GM18909 (cell line): ENCODE data around the gene MPHOSPH10.
A peak's percentile ranks its signal among the peaks of the same experiment; 100 is the strongest.
"Not testable (repeated sequence)": the region's sequence is repeated elsewhere in the genome, so short reads cannot be mapped to it uniquely, and the experiment has no call there.

Source experiments
- ATAC-seq: cut with Tn5 transposase; IDR thresholded peaks from one replicate; pipeline ENCODE4 v1.9.1; 2021; ENCODE audit warnings: mild to moderate bottlenecking; ENCODE audit not compliant: unreplicated experiment, poor library complexity

Gene MPHOSPH10

DNA sequence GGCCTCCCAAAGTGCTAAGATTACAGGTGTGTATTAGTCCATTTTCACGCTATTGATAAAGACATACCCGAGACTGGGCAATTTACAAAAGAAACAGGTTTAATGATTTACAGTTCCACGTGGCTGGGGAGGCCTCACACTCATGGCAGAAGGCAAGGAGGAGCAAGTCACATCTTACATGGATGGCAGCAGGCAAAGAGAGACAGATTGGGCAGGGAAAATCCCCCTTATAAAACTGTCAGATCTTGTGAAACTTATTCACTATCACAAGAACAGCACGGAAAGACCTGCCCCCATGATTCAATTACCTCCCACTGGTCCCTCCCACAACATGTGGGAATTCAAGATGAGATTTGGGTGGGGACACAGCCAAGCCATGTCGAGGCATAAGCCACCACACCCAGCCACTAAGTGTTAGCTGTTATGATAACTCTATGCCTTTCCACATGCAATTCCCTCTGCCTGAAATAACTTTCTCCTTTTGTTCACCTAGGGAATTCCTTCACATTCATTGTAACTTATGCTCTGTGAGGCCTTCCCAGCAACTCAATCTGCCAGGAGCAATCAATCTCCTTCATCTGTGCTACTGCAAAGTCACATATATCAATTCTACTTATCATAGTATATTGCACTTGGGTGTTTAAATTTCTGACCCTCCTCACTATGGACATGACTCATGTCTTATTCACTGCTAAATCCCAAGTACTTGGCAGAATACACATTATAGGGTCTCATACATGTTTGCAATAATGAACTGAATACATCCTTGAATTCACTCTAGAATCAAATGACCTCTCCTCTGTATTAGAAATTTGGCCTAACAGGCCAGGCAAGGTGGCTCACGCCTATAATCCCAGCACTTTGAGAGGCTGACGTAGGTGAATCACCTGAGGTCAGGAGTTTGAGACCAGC, 7.8 kb upstream of the MPHOSPH10 start:
- no peak for ATAC-seq

DNA sequence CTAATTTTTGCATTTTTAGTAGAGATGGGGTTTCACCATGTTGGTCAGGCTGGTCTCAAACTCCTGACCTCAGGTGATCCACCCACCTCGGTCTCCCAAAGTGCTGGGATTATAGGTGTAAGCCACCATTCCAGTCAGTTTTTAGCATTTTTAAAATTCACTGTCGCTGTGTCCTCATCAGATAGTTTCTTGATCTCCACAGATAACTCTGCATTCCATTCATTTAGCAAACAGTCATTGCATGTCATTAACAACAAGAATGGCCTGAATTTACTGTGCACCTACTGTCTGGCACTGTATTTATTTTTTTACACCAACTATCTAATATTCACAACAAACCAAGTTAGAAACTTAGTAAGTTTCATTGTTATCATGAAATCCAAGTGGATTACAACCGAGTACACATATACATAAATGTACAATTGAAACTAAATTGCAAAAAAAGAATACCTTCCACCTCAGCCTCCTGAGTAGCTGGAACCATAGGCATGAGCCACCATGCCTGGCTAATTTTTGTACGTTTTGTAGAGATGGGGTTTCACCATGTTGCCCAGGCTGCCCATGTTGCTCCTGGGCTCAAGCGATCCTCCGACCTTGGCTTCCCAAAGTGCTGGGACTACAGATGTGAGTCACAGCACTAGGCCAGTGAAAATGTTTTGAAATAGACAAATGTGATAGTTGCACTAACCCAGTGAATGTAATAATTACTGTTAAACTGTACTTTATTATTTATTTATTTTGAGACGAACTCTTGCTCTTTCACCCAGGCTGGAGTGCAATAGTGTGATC, 4.7 kb upstream of the MPHOSPH10 start:
- no peak for ATAC-seq

DNA sequence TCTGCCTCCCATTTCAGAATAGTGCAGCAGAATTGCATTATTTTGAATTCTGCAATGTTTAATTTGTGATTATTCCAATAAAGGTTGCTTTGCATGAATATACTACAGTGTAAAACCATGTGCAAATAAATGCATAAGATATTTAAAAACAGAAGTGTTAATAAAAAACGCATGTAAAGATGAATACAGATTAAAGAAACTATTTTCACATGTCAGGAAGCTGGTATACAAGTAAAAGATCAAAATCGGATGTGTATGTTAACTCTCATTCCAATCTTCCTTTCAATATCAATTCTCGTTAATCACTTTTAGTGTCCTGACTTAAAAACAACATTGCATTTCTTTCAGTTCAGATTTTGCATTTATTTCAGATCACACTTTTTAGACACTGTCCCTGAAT, 3.5 kb upstream of the MPHOSPH10 start:
- ATAC-seq: no peak

DNA sequence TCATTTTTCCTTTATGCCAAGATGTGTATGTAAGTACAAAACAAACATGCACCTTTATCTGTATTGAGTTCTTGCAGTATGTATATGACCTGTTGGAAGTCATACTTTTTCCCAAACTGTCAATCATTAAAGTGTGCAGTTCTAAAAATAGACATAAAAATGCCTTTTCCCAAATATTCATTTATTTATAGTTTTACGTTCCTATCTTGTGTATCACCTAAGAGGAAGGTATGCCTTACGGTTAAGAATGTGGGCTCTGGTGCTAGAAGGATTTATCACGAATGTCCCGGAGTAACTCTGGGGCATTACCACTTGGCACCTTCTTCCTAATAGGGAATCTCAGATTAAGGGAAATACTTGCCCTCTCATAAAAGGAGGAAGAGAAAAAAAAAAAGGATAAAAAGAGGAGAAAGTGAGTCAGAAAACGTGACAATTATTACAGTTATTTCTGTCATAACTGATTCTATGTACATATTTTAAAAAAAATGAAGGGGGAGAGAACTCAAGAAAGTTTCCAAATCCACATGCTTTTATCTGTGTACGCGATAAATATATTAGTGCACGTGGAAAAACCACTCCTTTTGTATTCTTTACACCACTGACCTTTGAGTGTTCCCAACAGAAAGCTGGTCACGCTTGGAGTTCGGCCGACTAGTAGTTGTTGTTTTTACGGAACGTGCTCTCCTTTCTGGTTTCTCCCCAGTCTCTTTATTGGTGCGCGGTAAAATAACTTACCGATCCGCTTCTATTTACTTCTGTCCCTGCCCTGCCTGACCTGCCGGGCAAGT, 1.1 kb upstream of the MPHOSPH10 start:
- ATAC-seq: no peak

DNA sequence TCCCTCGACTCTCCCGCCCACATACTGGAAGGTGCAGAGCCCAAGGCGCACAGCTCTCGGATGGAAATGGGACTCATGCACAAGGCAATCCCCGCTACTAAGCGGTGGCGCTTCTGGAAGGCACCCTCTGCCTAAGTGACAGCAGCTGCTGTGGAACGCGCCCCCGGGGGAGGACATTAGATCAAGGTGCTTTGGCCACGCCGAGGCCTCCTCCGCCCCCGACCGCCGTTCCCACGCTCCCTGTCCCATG, 607 bp upstream of the MPHOSPH10 start:
- peak; percentile 47 for ATAC-seq

DNA sequence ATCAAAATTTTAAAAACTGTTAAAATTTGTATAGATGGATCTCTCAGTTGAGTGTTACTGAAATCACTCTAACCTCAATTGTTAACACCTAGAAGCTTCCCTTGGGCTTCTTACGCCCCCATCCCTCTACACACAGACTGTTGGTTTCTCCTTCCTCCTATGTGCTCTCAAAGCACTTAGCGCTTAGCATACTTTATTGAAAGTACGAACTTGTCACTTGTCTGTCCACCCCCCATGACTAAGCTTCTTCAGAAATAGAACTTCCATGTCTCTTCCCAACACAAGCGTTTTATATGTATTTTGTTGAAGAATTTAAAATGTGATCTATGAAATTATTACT, 441 bp downstream of the MPHOSPH10 start:
- ATAC-seq: no peak

DNA sequence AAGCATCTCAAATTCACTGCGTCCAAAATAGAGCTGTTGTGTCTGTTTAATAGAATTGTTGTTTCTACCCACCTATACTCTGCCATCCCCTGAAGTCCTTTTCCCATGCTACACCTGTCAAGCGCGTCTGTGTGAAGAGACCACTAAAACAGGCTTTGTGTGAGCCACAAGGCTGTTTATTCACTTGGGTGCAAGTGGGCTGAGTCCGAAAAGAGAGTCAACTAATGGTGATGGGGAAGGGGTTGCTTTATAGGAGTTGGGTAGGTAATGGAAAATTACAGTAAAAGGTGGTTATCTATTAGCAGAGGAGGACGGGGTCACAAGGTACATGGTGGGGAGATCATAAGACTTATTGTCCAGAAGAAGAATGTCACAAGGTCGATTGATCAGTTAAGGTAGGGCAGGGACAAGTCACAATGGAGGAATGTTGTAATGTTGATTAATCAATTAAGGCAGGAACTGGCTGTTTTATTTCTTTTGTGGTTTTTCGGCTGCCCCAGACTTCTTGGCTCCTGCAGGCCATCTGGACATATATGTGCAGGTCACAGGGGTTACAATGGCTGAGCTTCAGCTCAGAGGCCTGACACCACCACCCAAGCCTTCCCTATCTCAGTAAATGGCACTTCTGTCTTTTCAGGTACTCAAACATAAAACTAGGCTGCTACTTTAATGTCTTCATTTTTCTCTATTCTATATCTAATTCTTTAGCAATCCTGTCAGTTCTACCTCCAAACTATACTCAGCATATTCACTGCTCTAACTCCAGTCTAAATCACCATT, 1.1 kb downstream of the MPHOSPH10 start:
- not testable (repeated sequence) for ATAC-seq

DNA sequence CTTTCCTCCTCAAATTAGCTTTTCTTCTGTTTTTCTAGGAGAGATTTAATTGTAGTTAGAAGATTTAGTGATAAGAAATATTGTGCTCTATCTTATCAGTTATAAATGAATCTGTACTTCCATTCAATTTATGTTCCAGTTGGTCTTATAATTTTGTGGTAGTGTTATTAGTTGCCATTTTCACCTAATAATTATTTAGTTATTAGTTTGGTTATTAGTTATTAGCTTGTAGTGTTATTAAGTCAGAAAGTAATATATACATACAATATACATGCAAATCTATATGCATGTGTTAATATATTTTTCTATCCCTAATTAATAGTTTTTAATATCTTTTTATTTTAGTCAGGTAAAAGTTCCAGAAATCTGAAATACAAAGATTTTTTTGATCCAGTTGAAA, 3.2 kb downstream of the MPHOSPH10 start:
- ATAC-seq: no peak

DNA sequence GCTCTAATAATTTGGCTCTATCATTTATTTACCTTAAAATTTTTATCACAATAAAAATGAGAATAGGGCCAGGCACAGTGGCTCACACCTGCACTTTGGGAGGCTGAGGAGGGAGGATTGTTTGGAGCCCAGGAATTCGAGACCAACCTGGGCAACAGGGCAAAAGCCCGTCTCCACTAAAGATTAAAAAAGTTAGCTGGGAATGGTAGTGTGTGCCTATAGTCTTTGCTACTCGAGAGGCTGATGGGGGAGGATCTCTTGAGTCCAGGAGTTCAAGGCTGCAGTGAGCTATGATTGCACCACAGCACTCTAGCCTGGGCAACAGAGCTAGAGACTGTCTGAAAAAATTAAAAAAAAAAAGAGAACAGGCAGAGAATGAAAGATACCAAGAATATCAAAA, 5.7 kb downstream of the MPHOSPH10 start:
- ATAC-seq: no peak

DNA sequence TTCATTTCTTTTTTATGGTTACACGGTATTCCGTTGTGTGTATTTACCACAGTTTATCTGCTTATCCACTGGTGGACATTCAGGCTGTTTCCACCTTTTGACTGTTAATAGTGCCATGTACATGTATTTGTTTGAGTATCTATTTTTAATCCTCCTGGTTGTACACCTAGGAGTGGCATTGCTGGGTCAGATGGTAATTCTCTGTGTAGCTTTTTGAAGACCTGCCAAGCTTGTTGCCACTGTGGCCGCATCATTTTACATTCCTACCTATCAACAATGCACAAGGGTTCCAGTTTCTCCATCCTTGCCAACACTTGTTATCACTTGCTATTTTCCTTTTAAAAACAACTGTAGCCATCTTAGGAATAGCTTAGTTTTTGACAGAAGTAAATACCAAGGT, 13.3 kb downstream of the MPHOSPH10 start:
- ATAC-seq: no peak

DNA sequence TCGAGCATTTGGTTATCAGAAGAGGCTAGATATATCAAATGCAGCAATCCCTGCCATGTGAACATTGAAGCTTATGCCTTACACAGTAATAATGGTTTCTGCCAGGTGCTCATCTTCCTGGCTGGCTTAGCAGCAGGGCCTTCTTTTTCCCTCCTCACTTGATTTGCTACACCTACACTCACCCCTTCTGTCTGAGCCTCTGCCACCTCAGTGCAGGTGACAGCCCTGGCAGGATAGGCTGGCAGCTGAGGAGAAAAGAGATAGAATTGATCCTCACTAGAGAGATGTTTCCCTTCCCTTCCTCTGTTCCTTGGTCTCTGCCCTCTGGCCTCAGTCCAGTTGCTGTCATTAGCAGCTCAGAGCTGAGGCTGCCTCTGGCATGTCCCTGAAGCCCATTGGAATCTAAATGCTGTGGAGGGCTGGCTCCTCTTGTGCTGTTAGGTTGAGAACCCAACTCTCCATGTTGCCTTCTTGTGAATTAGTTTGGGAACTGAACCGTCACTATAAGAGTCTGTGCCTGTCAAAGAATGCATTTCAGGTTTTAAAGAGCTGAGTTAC, 18.2 kb downstream of the MPHOSPH10 start:
- ATAC-seq: no peak

DNA sequence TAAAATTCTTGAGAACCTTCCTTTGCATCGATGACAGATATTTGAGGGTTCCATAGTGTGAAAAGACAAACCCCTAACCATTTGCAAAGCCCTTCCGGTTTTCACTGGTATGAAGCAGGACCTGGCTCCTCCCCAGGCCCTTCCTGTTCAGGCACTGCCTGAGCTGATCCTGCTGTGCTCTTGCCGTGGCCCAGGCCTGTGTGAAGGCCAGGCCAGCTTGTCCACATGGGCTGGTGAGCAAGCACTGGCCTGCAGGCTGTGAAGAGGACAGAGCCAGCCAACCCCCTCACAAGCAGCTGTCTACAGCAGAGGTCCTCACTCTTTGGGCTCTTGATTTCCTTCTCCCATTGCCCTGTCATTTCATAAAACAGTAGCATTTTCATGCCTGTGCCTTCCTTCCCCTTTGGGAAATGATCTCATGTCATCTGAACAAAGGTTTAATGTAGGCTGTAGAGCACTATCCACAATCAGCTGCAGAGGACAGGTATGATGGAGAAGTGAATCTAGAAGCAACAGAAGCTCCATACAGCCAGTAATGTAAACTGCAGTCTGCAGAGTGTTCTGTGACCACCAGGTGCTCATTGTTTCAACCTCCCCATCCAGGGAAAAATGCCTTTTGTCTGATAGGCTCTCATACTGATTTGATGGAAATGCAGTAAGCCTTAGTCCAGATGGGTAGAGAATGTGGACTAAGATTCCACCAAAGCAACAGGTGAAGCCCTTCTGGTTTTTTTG, 19.8 kb downstream of the MPHOSPH10 start:
- ATAC-seq: no peak

DNA sequence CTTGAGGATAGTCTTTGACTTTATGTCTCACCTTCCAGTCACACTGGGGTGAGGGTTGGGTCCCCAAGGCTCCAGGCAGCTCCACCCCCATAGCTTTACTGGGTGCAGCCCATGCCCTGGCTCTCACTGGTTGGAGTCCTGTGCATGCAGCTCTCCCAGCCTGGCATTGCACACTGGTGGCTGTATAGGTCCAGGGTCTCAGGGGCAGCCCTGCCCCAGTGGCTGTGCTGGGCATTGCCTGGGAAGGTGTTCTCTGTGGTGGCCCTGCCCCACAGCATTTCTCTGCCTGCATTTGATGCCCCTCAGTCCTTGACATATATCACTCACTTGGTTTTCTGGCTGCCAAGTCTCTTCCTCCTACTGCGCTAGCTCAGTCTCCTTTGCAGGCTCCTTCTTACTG, 21.2 kb downstream of the MPHOSPH10 start:
- ATAC-seq: no peak

DNA sequence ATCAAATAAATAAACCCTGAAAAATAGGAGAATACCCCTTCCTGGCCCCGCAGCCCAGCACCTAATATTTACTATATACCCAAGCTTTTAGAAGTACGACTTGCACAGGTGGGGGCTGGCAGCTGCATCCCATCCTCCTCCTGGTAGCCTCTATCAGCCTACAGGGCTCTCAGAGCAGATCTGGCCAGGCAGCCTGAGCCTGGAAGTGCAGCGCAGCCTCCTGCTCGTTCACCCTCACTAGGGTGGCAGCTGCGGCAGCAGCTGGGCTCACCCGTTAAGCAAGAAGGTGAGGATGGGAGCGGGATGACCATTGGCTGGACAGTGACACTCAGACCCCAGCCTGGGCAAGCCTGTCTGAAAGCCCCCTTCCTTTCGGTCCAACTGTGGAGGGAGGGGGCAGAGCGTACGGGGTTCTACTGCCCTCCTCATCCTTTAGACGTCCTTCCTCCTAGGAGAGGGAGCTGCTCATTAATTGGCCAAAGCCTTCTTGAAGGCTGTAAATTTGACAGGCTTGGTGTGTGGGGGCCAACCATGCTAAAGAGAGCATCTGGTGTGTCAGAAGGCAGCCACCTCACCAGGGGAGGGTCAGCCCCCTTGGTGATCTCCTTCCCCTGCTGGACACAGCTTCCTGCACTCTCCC, 23.3 kb downstream of the MPHOSPH10 start:
- no peak for ATAC-seq

DNA sequence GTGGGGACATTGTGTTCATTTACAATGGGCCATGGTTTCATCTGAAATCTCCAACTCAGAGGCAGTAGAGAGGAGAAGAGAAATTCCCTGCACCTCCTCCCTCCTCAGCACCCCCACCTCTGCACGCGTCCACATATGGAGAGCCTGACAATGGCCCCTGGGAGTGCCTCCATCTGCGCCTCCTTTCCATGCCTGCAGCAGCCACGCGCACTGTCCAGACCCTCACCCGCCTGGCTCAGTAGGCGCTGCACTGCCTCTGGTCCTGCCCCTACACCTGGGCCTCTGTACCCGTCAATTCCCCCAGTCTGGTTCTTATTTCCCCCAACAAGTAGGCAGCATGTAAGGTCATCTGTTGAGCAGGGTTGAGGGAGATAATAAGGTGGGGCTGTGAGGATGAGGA, 23.8 kb downstream of the MPHOSPH10 start:
- ATAC-seq: no peak

DNA sequence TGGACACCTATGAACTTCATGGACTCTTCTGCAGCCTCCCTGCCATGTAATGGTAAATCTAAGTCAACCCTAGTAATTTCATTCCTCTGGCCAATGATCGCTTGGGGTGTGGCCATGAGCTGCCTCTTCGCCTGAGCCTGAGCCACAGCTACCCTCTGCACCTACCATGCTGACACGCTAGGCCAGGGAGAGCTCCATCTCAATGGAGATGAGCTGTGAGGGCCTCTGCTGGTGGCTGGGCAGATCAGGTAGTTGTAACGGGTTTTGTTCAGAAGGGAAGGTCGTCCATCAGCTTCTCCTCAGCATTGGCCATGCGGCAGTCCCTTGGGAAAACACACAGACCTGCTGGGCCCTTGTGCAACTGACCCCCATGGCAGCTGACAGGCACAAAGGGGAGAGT, 24.4 kb downstream of the MPHOSPH10 start:
- peak; percentile 85 for ATAC-seq

DNA sequence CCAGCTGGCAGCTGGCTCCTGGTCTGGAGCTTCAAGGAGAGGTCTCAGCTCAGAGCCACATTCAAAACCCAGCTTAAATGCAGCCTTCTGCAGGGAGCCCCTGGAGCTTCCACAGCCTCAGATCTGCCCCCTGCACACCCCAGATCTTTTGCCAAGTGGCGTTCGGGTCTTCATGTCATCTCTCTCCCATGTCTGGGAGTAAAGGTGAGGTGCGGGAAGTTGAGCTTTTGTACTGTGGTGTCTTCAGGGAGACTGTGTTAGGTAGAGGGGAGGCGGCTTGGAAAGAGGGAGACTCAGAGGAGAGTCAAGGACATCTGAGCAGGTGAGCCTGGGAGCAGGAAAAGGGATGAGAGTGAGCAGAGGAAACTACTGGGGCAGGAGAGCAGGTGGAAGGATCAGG, 25.4 kb downstream of the MPHOSPH10 start:
- ATAC-seq: no peak

DNA sequence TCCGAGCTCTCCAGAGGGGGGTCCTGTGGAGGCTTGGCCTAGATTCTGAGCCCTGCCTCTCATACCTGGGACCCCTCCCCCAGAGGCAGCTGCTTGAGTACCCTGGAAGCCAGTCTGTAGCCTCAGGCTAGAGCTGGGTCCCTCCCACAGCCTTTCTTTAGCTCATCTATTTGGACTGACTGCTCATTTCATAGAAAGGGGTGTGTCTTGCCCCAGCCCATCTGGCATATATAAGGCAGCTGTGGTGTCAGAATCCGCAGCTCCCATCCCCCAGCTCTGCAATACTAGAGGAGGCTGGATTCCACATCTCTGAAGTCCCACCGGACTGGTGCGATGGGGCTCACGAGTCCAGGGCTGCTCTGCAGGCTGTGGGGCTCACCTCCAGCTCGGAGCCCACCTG, 26.1 kb downstream of the MPHOSPH10 start:
- no peak for ATAC-seq
